ENCODE data around the gene RBFOX2. TPM values are rescaled to one million over a fixed set of nuclear protein-coding genes. Genes with fewer than 3 reads are reported as not detected.

Gene RBFOX2
- total and polyA plus RNA-seq, 2 of the 8 experiments (the other 6 are each of a cell fraction or from before 2014, with no cell fraction given): 121 to 122 TPM

DNA sequence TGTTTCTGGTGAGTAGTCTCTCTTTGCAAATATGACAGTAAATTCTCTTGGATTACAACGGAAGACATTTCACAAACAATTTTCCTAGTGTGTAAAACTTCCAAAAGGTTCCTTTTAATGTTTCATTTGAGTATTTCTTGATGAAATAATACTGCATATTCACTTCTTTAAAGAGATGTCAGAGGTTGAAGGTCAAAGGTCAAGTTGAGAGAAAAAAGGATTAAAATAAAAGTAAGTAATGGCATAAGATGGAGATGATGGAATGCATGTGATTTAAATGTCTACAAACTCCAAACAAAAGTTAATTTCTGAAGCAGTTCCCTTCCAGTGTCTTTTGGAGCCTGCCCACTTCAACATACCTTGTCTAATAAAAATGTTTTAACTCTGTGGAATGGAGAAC is 270.2 kb downstream of the RBFOX2 start (continued):
- TF ChIP-seq, protein P1, sequence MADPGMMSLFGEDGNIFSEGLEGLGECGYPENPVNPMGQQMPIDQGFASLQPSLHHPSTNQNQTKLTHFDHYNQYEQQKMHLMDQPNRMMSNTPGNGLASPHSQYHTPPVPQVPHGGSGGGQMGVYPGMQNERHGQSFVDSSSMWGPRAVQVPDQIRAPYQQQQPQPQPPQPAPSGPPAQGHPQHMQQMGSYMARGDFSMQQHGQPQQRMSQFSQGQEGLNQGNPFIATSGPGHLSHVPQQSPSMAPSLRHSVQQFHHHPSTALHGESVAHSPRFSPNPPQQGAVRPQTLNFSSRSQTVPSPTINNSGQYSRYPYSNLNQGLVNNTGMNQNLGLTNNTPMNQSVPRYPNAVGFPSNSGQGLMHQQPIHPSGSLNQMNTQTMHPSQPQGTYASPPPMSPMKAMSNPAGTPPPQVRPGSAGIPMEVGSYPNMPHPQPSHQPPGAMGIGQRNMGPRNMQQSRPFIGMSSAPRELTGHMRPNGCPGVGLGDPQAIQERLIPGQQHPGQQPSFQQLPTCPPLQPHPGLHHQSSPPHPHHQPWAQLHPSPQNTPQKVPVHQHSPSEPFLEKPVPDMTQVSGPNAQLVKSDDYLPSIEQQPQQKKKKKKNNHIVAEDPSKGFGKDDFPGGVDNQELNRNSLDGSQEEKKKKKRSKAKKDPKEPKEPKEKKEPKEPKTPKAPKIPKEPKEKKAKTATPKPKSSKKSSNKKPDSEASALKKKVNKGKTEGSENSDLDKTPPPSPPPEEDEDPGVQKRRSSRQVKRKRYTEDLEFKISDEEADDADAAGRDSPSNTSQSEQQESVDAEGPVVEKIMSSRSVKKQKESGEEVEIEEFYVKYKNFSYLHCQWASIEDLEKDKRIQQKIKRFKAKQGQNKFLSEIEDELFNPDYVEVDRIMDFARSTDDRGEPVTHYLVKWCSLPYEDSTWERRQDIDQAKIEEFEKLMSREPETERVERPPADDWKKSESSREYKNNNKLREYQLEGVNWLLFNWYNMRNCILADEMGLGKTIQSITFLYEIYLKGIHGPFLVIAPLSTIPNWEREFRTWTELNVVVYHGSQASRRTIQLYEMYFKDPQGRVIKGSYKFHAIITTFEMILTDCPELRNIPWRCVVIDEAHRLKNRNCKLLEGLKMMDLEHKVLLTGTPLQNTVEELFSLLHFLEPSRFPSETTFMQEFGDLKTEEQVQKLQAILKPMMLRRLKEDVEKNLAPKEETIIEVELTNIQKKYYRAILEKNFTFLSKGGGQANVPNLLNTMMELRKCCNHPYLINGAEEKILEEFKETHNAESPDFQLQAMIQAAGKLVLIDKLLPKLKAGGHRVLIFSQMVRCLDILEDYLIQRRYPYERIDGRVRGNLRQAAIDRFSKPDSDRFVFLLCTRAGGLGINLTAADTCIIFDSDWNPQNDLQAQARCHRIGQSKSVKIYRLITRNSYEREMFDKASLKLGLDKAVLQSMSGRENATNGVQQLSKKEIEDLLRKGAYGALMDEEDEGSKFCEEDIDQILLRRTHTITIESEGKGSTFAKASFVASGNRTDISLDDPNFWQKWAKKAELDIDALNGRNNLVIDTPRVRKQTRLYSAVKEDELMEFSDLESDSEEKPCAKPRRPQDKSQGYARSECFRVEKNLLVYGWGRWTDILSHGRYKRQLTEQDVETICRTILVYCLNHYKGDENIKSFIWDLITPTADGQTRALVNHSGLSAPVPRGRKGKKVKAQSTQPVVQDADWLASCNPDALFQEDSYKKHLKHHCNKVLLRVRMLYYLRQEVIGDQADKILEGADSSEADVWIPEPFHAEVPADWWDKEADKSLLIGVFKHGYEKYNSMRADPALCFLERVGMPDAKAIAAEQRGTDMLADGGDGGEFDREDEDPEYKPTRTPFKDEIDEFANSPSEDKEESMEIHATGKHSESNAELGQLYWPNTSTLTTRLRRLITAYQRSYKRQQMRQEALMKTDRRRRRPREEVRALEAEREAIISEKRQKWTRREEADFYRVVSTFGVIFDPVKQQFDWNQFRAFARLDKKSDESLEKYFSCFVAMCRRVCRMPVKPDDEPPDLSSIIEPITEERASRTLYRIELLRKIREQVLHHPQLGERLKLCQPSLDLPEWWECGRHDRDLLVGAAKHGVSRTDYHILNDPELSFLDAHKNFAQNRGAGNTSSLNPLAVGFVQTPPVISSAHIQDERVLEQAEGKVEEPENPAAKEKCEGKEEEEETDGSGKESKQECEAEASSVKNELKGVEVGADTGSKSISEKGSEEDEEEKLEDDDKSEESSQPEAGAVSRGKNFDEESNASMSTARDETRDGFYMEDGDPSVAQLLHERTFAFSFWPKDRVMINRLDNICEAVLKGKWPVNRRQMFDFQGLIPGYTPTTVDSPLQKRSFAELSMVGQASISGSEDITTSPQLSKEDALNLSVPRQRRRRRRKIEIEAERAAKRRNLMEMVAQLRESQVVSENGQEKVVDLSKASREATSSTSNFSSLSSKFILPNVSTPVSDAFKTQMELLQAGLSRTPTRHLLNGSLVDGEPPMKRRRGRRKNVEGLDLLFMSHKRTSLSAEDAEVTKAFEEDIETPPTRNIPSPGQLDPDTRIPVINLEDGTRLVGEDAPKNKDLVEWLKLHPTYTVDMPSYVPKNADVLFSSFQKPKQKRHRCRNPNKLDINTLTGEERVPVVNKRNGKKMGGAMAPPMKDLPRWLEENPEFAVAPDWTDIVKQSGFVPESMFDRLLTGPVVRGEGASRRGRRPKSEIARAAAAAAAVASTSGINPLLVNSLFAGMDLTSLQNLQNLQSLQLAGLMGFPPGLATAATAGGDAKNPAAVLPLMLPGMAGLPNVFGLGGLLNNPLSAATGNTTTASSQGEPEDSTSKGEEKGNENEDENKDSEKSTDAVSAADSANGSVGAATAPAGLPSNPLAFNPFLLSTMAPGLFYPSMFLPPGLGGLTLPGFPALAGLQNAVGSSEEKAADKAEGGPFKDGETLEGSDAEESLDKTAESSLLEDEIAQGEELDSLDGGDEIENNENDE (IDR thresholded peaks at IDR 0.05; ENCODE audit: insufficient replicate concordance, low read length): no peak
- TF ChIP-seq RAD21 (IDR thresholded peaks at IDR 0.05 in 1 of 2, conservative IDR thresholded peaks at IDR 0.05 in 1 of 2; ENCODE audit: low read depth in 2 of 2, low read length in 2 of 2): no peak
- TF ChIP-seq BCL11A (IDR thresholded peaks at IDR 0.05; ENCODE audit: low read depth in 2 of 2, low read length in 2 of 2): no peak
- TF ChIP-seq, protein P2, sequence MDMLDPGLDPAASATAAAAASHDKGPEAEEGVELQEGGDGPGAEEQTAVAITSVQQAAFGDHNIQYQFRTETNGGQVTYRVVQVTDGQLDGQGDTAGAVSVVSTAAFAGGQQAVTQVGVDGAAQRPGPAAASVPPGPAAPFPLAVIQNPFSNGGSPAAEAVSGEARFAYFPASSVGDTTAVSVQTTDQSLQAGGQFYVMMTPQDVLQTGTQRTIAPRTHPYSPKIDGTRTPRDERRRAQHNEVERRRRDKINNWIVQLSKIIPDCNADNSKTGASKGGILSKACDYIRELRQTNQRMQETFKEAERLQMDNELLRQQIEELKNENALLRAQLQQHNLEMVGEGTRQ (IDR thresholded peaks at IDR 0.05; ENCODE audit: low read length): no peak
- no peak for TF ChIP-seq PHF8 (conservative IDR thresholded peaks at IDR 0.05; ENCODE audit: low read depth, low read length)

All from H1 (cell line).